Osteoblast (primary cell): ENCODE data around the gene CDH4. TPM values are rescaled to one million over a fixed set of nuclear protein-coding genes. Genes with fewer than 3 reads are reported as not detected.

Experiments
- DNase-seq: peaks from one replicate; pipeline ENCODE4 v3.0.0; 2011; ENCODE audit warnings: low spot score, mixed read lengths; ENCODE audit not compliant: insufficient read length; ENCODE audit errors: missing footprints
- H2AFZ ChIP-seq: 2 replicates; pipeline ENCODE4 v1.6.0; 2011; ENCODE audit warnings: mild to moderate bottlenecking, low read length
- H3K27ac ChIP-seq: 2 replicates; pipeline ENCODE4 v1.5.1; 2011; ENCODE audit warnings: mild to moderate bottlenecking, low read depth, low read length, moderate library complexity
- H3K27me3 ChIP-seq: 2 replicates; pipeline ENCODE4 v1.6.0; 2012; ENCODE audit warnings: mild to moderate bottlenecking, control low read depth, inconsistent platforms, low read length, moderate library complexity; ENCODE audit not compliant: insufficient read depth
- H3K36me3 ChIP-seq: 2 replicates; pipeline ENCODE4 v1.5.1; 2011; ENCODE audit warnings: mild to moderate bottlenecking, low read length, control low read depth, moderate library complexity; ENCODE audit not compliant: insufficient read depth
- H3K4me1 ChIP-seq: 2 replicates; pipeline ENCODE4 v1.5.1; 2011; ENCODE audit warnings: mild to moderate bottlenecking, low read length, control low read depth, moderate library complexity; ENCODE audit not compliant: insufficient read depth
- H3K4me2 ChIP-seq: 2 replicates; pipeline ENCODE4 v1.6.0; 2011; ENCODE audit warnings: mild to moderate bottlenecking, low read length; ENCODE audit not compliant: insufficient read depth
- H3K4me3 ChIP-seq: fragments of 200-600 bp; sonication (generic); 3 replicates; pipeline ENCODE4 v1.5.1; 2012; ENCODE audit warnings: mild to moderate bottlenecking, low read length, inconsistent platforms; ENCODE audit not compliant: insufficient read depth
- H3K79me2 ChIP-seq: 2 replicates; pipeline ENCODE4 v1.6.0; 2012; ENCODE audit warnings: mild to moderate bottlenecking, low read length, control low read depth, inconsistent platforms; ENCODE audit not compliant: insufficient read depth
- H3K9me3 ChIP-seq: 2 replicates; pipeline ENCODE4 v1.5.1; 2011; ENCODE audit warnings: low read depth, low read length, control low read depth
- H4K20me1 ChIP-seq: 2 replicates; pipeline ENCODE4 v1.6.0; 2012; ENCODE audit warnings: mild to moderate bottlenecking, low read length, control low read depth; ENCODE audit not compliant: insufficient read depth
- CTCF ChIP-seq: IDR thresholded peaks from 2 replicates; pipeline ENCODE4 v1.5.1; 2011; ENCODE audit warnings: mild to moderate bottlenecking, low read depth, low read length, moderate library complexity; ENCODE audit errors: extremely low read depth
- total RNA-seq: library from RNA; depleted of rRNA; stranded (reverse); fragments of >200 nt; gene quantifications from 2 replicates; pipeline ENCODE4 v1.2.3, GENCODE V29; 2012

CDH4 gene
- total RNA-seq, 1 donor, result 1.1 TPM

DNA sequence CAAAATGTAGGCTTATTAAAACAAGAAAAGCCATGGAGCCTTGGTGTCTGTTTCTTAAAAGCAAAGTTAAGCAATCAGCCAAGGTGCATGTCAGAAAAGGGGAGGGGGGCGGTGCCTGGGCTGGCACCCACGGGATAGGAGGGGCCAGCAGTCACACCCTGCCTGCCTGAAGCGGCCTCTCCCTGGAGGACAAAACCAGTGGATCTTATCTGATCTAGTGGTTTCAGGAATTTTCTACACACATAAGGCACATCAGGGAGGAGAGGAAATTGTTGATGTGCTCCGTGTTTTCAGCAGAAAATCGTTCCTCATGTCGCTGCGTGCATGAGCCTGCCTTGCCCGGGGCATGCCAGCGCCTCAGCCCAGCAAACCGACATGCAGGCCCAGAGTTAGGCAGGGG lies 537.3 kb downstream of the CDH4 start:
- H3K79me2 ChIP-seq, result no peaks in the 10 kb centered on the region
- no peaks in the 10 kb centered on the region for H3K27me3 ChIP-seq
- H3K9me3 ChIP-seq, result no peaks in the 10 kb centered on the region
- H3K4me2 ChIP-seq, result no peak overlapping the region
- H2AFZ ChIP-seq, result no peak overlapping the region
- DNase-seq, result no peak
- H4K20me1 ChIP-seq, result no peaks in the 10 kb centered on the region
- no peaks in the 10 kb centered on the region for H3K4me1 ChIP-seq
- H3K27ac ChIP-seq, result no peak overlapping the region
- H3K4me3 ChIP-seq, result no peak overlapping the region
- H3K36me3 ChIP-seq, result no peaks in the 10 kb centered on the region
- TF ChIP-seq CTCF, result no peak

DNA sequence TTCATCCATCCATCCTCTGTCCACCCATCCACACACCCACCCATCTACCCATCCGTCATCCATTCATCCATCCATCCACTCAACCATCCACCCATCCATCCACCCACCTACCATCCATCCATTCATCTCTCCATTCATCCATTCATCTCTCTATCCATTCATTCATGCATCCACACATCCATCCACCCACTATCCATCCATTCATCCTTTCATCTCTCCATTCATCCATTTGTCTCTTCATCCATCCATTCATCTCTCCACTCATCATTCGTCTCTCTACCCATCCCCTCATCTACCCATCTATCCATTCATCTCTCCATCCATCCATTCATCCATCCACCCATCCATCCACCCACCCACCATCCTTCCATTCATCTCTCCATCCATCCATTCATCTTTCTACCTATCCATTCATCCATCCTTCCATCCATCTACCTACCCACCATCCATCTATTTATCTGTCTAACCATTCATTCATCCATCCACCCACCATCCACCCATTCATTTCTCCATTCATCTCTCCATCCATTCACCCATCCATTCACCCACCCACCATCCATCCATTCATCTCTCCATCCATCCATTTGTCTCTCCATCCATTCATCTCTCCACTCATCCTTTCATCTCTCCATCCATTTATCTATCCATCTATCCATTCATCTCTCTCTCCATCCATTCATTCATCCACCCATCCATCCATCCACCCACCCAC lies 538.2 kb downstream of the CDH4 start:
- H2AFZ ChIP-seq, result no peak overlapping the region

GRCh38 chr20:61791995-61792394 lies 539.9 kb downstream of the CDH4 start:
- H3K4me3 ChIP-seq, result no peak overlapping the region
- no peaks in the 10 kb centered on the region for H3K9me3 ChIP-seq
- no peak for DNase-seq
- no peaks in the 10 kb centered on the region for H3K79me2 ChIP-seq
- H3K4me1 ChIP-seq, result no peaks in the 10 kb centered on the region
- no peaks in the 10 kb centered on the region for H3K27me3 ChIP-seq
- no peak overlapping the region for H3K27ac ChIP-seq
- TF ChIP-seq CTCF, result no peak
- H2AFZ ChIP-seq, result no peak overlapping the region
- H3K4me2 ChIP-seq, result no peak overlapping the region
- H4K20me1 ChIP-seq, result no peaks in the 10 kb centered on the region
- H3K36me3 ChIP-seq, result no peaks in the 10 kb centered on the region

More for the DNA sequence above, 538.2 kb downstream of the CDH4 start:
- Histone ChIP-seq H3K36me3 (no peaks in the 10 kb centered on the region), H3K4me2 (no peak overlapping the region), H3K4me3 (no peak overlapping the region), H3K27ac (no peak overlapping the region), H4K20me1 (no peaks in the 10 kb centered on the region), H3K4me1 (no peaks in the 10 kb centered on the region), H3K9me3 (no peaks in the 10 kb centered on the region), H3K79me2 (no peaks in the 10 kb centered on the region), H3K27me3 (no peaks in the 10 kb centered on the region)
- DNase-seq, result no peak
- no peak for TF ChIP-seq CTCF

- no peak overlapping the region for H2AFZ ChIP-seq
Measured at GRCh38 chr20:61795669-61796630, 543.9 kb downstream of the CDH4 start.

More at GRCh38 chr20:61795669-61796630, 543.9 kb downstream of the CDH4 start:
- Histone ChIP-seq H3K9me3 (no peaks in the 10 kb centered on the region), H3K27me3 (no peaks in the 10 kb centered on the region), H3K4me2 (no peak overlapping the region), H4K20me1 (no peaks in the 10 kb centered on the region), H3K4me3 (no peak overlapping the region), H3K4me1 (no peaks in the 10 kb centered on the region), H3K79me2 (no peaks in the 10 kb centered on the region), H3K36me3 (no peaks in the 10 kb centered on the region), H3K27ac (no peak overlapping the region)
- TF ChIP-seq CTCF, result no peak
- DNase-seq, result no peak
